Measurements from ENCODE around the gene GAA.
A peak's percentile ranks its signal among the peaks of the same experiment; 100 is the strongest.

Gene GAA

DNA sequence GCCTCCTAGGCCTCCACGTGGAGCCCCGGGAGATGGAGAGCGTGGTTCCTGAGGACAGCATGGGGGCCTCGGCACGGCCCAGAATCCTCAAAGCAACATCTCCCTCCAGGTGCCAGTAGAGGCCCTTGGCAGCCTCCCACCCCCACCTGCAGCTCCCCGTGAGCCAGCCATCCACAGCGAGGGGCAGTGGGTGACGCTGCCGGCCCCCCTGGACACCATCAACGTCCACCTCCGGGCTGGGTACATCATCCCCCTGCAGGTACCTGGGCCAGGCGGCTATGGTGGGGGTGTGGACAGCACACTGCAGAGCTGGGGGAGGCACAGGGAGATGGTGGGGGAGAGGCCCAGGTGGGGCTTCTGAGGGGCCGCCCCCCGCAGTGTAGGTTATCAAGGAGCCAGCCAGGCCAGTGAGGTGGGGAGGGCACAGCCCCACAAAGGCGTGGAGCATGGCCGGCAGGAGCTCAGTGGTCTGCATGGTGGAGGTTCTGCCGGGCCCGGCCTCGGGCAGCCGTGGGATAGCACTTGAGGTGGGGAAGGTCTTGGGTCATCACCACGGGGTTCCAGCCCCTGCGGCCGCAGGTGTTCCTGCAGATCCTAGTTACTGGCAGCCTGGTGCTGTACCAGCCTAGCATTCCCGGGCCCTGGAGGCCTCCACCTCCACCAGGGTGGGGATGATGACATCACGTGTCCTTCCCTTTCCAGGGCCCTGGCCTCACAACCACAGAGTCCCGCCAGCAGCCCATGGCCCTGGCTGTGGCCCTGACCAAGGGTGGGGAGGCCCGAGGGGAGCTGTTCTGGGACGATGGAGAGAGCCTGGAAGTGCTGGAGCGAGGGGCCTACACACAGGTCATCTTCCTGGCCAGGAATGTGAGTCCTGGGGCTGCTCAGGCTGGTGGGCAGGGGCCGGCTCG is 16.4 kb downstream of the GAA start:
- peak; percentile 6 for DNase-seq (ENCODE audit: low spot score)

DNA sequence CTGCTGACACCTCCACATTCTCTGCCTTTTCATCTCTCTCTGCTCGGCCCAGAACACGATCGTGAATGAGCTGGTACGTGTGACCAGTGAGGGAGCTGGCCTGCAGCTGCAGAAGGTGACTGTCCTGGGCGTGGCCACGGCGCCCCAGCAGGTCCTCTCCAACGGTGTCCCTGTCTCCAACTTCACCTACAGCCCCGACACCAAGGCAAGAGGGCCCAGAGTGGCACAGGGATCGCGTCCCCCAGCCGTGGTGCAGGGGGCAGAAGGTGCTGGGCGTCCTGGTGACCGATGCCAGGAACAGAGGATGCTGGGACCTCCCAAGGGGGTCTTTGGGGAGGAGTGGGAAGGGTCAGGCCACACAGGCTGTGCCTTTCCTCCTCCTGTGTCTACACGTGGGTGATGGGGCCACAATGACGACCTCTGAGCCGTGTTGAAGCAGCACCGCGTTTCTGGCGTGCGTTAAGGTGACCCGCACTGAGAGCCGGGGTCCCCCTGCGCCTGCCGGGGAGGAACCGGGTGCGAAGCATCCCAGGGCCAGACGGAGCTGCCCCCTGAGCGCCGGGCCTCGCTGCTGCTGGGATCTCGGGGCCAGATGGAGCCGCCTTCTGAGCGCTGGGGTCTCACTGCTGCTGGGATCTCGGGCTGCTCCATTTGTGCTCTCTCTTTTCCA is 17.4 kb downstream of the GAA start:
- DNase-seq (ENCODE audit: low spot score), result peak; percentile 4

DNA sequence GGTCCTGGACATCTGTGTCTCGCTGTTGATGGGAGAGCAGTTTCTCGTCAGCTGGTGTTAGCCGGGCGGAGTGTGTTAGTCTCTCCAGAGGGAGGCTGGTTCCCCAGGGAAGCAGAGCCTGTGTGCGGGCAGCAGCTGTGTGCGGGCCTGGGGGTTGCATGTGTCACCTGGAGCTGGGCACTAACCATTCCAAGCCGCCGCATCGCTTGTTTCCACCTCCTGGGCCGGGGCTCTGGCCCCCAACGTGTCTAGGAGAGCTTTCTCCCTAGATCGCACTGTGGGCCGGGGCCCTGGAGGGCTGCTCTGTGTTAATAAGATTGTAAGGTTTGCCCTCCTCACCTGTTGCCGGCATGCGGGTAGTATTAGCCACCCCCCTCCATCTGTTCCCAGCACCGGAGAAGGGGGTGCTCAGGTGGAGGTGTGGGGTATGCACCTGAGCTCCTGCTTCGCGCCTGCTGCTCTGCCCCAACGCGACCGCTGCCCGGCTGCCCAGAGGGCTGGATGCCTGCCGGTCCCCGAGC is 17.9 kb downstream of the GAA start:
- DNase-seq (ENCODE audit: low spot score), result peak; percentile 14

DNA sequence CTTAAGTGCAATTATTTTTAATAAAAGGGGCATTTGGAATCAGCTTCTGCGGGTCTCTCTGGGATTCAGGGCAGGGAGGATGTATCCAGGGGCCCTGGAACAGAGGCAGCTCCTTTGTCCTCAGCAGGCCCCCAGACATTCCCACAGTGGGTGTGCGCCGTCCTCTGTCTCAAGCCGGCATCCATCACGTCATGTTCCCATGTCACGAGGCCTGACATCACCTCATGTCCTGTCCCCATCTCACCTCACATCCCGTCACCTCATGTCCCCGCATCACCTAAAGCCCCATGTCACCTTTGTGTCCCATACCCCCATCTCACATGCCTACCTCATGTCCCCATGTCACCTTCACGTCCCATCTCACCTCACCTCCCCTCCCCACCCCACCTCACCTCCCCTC is 18.5 kb downstream of the GAA start:
- no peak for DNase-seq (ENCODE audit: low spot score)

DNA sequence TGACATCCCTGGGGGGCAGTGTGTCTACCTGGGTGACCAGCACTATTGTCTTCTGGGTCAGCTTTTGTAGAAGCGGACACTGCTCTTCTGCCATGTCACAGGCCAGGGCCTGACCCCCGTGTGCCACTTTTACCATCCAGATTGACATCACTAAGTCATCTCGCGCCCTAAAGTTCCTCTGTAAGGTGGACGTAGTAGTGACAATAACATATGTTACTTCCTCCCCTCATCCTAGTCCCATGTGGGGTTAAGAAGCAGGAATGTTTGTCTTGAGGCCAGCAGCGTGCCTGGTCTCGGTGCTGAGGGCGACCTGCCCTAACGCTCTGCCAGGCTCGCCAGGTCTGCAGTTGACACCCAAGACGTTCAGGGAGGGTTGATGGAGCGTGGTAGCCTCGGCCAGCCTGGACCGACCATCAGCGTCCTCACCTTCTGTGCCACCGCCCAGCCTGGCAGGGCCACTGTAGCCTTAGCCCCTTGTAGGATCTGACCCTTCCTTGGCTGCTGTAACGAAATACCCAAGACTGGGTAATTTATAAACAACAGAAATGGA is 20.7 kb downstream of the GAA start:
- no peak for DNase-seq (ENCODE audit: low spot score)

DNA sequence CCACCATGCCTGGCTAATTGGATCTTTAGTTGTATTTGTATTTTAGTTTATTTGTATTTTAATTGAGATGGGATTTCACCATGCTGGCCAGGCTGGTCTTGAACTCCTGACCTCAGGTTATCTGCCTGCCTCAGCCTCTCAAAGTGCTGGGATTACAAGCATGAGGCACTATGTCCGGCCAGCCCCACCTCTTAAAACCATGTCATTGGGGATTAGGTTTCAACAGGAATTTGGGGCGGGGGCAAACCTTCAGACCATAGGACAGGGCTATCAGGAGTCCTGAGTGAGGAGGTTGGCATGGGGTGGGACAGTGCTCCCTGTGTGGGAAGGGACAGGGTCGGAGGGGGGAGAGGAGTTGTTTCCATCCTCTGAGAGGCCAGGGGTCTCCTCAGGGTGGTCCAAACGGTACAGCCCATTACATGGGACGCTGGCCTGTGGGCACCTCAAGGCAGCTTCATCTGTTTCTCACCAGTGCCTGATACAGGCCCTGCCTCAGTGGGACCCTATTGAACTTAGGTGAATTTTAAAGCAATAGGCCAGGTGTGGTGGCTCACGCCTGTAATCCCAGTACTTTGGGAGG is 21.6 kb downstream of the GAA start:
- no peak for DNase-seq (ENCODE audit: low spot score)

DNA sequence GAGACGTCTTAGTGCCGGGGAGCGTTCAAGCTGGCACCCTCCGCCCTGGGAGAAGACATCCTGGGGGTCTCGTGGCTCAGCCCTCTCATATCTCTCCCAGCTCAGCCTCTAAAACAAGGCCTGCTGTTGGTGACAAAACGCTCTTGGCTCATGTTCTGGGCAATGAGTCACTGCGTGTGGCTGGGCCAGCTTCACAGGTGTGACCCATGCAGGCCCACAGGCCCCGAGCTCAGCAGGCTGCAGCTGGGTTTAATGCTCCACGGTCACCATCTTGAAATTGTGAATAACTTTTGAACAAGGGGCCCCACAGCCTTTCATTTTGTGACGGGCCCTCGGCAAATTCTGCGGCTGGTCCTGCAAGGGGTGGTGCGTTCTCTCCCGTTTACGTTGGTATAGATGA is 22.4 kb downstream of the GAA start:
- DNase-seq (ENCODE audit: low spot score), result no peak

DNA sequence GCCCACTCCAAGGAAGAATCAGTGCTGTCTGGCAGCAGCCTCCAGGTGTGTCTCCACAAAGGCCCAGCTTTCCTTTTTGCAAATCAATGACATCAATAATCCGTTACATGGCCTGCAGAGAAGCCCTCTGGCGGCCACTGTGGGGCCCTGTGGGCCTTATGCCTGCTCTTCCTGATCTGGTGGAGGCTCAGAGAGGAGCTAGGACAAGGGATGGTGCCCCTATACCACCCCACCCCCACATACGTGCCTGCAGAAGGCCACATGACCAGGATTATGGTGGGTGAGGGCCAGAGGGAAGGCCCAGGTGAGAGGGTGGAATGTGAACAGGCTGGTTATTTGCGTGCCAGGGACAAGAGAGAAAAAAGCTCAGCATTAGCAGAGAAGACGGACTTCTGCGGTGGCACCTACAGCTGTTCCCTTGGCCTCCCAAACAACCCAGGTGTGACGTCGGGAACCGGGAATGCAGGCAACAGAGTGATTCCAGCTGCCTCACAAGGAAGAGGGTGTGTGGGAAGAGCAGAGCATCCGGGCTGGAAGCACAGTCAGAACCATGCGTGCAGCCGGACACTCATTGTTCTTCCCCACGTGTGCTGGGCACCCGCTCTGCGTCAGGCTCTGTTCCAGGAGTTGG is 23.1 kb downstream of the GAA start:
- DNase-seq (ENCODE audit: low spot score), result peak; percentile 87

DNA sequence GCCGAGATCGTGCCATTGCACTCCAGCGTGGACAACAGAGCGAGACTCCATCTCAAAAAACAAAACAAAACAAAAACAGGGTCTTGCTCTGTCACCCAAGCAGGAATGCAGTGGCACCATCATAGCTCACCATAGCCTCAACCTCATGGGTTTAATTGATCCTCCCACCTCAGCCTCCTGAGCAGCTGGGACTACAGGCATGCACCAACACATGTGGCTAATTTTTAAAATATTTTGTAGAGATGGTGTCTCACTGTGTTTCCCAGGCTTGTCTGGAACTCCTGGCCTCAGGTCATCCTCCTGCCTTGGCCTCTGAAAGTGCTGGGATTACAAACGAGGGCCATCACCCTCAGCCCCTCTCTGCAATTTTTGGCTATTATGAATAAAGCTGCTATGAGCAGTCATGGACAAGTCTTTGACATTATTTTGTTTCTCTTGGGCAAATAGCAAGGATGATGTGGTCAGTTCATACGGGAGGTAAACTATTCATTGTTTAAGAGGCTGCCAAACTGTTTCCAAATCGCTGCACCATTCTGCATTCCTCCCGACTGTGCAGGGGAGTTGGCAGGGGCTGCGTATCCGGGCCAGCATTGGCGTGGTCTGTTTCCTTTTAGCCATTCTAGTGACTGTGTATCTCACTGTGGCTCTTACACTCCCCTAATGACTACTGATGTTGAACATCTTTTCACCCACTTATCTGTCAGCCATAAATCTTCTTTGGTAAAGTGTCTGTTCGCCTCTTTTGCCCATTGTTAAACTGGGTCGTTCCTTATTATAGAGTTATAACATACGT is 24.5 kb downstream of the GAA start:
- no peak for DNase-seq (ENCODE audit: low spot score)

DNA sequence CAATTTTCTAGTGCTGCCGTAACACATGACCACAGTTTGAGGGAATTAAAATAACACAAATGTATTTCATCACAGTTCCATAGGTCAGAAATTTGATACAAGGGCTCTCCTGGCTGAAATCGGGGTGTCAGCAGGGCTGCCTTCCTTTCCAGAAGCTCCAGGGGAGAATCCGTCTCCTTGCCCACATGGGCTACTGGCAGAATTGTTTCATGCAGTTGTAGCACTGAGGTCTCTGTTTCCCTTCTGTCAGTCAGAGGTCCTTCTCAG is 25.0 kb downstream of the GAA start:
- DNase-seq (ENCODE audit: low spot score), result no peak

DNA sequence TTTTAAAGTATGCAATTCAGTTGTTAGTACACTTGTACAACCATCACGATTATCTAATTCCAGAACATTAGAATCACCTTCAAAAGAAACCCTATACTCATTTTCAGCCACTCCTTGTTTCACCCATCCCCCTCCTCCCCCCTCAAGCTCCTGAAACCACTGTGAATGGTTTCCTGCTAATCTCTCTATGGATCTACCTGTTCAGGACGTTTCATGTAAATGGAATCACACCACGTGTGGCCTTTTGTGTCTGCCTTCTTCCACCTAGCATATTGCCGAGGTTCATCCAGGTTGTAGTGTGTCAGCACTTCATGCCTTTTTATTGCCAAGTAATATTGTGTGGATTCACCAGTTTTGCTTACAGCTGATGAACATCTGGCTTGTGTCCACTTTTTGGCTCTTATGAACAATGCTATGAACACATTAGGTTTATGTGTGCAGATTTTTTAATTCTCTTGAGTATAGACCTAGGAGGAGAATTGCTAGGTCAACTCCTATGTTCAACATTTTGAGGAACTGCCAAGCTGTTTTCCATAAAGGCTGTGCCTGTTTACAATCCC is 27.7 kb downstream of the GAA start:
- no peak for DNase-seq (ENCODE audit: low spot score)

DNA sequence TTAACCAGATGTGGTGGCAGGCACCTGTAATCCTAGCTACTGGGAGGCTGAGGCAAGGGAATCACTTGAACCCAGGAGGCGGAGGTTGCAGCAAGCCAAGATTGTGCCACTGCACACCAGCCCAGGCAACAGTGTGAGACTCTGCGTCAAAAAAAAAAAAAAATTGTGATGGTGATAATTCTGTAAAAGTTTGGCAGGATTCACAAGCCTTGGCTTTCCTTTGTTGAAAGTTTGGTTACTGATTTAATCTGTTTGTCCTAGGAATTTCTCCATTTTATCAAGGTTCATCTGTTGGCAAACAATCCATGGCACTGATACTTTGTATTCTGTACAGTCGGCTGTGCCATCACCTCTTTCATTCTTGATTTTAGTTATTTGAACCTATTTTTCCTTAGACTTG is 29.6 kb downstream of the GAA start:
- no peak for DNase-seq (ENCODE audit: low spot score)

DNA sequence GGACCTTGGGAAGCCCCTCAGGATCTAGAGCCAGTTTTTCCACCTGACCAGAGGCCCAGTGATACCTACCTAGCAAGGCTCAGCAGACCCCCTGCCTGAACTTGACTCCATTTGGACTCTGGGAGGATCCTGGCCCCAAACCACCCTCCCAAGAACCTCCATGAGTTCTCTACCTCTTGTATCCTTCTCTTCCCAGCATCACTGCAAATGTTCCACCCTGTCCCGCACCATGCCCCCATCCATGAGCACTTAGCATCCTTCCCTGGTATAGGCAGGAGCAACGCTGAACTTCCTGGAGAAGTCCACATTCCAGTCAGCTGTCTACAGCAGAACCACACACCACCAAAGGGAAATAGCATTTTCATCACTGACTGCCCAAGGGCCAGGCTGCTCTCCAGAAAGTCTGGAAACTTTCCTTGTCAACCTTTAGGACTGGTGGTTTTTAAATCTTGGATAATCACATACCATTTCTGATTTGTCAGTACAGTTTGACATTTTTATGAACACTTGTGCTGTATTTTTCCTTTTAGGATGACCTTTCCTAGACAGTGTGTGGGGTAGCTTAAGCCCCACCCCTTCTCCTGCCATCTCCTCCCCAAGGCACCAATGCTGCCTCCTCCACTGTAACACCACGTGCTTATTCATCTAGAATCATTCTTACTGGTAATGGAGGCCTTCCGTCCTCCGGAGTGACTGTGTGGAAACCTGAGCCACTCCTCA is 31.7 kb downstream of the GAA start:
- DNase-seq (ENCODE audit: low spot score), result no peak

DNA sequence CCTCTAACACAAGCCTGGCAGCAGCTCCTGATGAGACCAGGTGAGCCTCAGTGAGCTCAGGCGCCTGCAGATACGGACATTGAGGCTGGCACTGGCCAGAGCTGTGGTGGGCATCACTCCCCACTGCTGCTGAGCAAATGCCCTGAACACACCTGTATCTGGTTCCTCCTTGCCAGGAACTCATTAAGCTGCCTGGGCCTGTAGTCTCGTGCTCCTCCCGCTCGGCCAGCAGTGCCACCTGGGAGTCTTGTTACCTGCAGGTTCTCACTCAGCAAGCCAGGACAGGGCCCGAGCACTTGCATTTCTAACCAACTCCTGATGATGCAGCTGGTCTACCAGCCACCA is 32.2 kb downstream of the GAA start:
- DNase-seq (ENCODE audit: low spot score), result no peak

DNA sequence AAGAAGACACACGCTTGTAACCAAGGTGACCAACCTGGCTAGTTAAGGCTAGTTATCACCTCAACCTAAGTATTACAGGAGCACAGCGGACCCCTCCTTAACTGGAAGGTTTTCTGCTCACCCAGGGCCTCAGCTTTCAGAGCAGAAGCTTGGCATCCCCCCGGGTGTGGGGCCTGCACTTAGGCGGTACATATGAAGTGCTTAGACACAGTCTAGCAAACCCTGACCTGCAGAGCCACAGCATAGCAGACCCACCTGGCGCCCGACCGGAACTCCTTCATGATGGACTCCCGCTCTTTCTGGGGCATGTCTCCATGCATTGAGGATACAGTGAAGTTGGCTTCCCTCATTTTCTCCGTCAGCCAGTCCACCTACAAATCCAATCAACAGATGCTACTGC is 35.8 kb downstream of the GAA start:
- DNase-seq (ENCODE audit: low spot score), result no peak

DNA sequence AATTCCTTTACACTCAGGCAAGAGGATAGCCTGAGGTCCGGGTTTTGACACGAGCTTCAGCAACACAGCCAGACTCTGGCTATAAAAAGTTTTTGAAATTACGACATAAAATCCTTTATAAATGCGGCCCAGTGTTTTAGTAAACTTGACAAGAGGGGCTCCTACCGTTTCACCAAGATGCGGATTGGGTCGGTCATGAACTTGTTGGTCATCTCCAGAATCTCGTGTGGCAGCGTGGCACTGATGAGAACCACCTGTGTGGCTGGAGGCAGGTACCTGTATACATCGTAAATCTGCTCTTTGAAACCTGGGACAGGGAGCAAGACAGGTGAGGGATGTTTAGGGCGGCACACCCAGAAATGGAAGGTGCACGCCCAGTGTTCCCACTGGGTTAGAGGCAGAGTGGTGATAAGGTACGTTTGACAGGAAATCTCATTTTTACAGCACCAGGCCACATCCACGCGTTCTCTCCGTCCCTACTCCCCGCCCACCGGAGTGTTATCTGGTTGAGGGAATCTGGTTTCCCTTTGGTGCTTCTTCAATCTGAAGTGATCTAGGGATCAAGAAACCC is 37.6 kb downstream of the GAA start:
- no peak for DNase-seq (ENCODE audit: low spot score)

DNA sequence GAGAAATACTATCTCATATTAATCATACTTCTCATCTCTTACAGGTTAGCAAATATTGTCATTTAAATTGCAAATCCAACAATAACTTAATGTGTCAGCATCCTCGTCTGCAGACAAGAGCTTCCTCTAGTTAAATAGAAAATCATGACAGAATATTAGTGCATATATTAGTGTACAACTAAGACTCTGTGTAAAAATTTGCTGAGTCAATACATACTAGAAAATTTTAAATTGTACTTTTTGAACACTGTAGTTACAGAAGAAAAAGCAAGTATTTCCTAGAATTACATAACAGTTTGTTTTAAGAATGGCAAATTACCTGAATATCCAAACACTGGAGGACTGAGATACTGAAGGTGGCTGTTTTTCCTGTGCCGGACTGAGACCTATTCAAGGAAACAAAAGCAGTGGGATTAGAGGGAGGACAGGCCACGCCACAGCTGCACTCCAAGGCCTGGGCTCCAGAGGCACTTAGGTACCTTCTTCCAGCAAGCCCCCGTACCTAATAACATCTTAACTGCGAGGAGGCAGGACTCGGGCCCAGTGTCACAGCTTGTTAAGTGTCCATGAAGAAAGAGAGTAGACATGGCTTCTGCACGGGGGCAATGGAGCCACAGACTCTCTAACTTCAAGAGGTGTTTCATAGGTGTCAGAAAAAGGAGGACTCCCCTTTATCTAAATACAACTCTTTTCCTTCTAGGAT is 40.2 kb downstream of the GAA start:
- no peak for DNase-seq (ENCODE audit: low spot score)

DNA sequence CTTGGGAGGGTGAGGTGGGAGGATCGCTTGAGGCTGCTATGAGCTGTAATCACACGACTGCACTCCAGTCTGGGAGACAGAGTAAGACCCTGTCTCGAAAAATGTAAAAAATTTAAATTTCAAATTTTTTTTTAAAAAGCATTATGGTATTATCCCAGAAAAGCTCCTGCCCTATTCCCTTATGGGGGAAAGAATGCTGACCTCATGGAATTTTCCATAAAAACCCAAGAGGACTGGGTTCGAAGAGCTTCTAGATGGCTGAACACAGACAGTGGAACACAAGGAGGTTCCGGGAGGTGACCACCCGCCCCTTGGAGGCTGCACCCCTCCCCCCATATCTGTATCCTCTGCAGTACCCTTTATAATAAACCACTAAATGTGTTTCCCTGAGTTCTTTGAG is 41.5 kb downstream of the GAA start:
- DNase-seq (ENCODE audit: low spot score), result no peak
